Measurements from ENCODE around the gene TNFAIP1. TPM values are rescaled to one million over a fixed set of nuclear protein-coding genes. Genes with fewer than 3 reads are reported as not detected.
"Not testable (repeated sequence)": the region's sequence is repeated elsewhere in the genome, so short reads cannot be mapped to it uniquely, and the experiment has no call there.

Gene TNFAIP1
- total and polyA plus RNA-seq, 2 of the 4 experiments (the other 2 are of a cell fraction) = 49.1 to 62.9 TPM

DNA sequence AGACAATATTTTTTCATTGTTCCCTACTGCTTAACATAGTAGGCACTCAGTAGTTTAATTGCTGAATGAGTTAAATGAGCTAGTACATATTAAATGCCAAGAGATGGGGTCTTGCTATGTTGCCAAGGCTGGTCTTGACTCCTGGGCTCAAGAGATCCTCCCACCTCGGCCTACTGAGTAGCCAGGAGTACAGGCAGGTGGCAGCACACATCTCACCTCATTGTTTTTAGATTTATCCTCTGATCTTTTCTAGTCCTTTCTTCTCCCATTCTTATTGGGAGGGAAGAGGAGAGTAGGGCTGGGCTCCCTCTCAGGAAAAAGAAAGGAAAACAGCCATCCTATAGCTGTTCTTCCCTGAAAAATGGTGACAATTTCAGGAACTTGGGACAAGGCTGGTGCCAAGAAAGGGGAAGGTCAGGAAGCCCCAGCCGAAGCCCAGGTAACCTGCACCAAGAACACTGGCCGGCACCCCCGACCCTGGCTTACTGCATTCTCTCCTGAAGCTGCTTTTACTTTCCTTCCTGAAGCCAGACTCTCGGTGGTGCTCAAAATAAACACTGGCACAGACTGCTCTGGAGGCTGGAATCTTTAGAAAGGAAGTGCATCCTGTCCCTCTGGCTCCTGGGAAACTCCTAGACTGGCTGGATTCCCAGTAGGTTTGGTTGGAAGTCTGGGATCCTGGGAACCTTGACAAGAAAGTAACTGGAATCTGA is 2.7 kb downstream of the TNFAIP1 start (continued):
- TF ChIP-seq NFE2L2 (IDR thresholded peaks at IDR 0.05; ENCODE audit: low read depth, low read length) (no peak), MAFK (IDR thresholded peaks at IDR 0.05; ENCODE audit: low read depth, low read length) (no peak)

DNA sequence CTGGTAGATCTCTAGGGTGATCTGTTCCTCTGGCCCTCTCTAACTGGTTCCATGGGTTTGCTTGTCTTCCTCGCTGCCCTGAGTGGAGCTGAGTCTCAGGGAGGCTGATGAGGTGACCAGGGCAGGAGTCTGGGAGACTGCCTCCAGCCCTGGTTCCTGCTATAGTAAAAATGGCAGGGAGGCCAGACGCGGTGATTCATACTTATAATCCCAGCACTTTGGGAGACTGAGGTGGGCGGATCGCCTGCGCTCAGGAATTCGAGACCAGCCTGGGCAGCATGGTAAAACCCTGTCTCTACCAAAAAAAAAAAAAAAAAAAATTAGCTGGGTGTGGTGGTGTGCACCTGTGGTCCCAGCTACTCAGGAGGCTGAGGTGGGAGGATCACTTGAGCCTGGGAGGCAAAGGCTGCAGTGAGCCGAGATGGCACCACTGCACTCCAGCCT is 3.2 kb downstream of the TNFAIP1 start:
- Histone ChIP-seq H3K4ac (ENCODE audit: low read depth, low read length) (peak overlapping the region; percentile 81; the same call in 1 of the 2 replicates), H3K36me3 (ENCODE audit: control insufficient read depth, insufficient read depth, low read length) (peaks cover 42% of the 10 kb centered on the region), H2BK5ac (ENCODE audit: low read depth, low read length, poor library complexity, severe bottlenecking) (peak overlapping the region; percentile 57), H3K79me1 (ENCODE audit: low read depth in 1 of 2, low read length in 2 of 2) (peaks cover 37 to 91% of the 10 kb centered on the region in 2 experiments), H4K20me1 (ENCODE audit: insufficient read depth, low read length) (peaks cover 45% of the 10 kb centered on the region; the same call in 1 of the 2 replicates), H2AK5ac (ENCODE audit: low read depth, low read length) (peak overlapping the region; percentile 59), H3K9me1 (ENCODE audit: insufficient read depth, low read length) (peaks cover 16% of the 10 kb centered on the region), H4K91ac (ENCODE audit: insufficient read depth, low read depth, low read length) (peak overlapping the region; percentile 63; the same call in 1 of the 2 replicates), H3K4me1 (ENCODE audit: control insufficient read depth, insufficient read depth, low read length) (peaks cover 13% of the 10 kb centered on the region), H4K8ac (ENCODE audit: low read depth in 2 of 2, low read length in 2 of 2) (peak overlapping the region in 1 of 2 experiments; percentile 35; a peak in 1 of 4 replicates)
- H3K56ac ChIP-seq (ENCODE audit: extremely low read depth, insufficient read depth, low read length); H3K4me3 ChIP-seq (ENCODE audit: insufficient read depth, low read depth, low read length); H3K4me2 ChIP-seq (ENCODE audit: low read depth, low read length); H3K27ac ChIP-seq (ENCODE audit: insufficient read depth, low read length); H2AK9ac ChIP-seq (replicated peaks; ENCODE audit: low read depth, low read length, poor library complexity); H2BK15ac ChIP-seq (ENCODE audit: low read depth, low read length); H3K23ac ChIP-seq (ENCODE audit: low read depth, low read length); dilution Hi-C loops (cut with HindIII; ENCODE audit: low sequenced_read_pairs, unreplicated experiment); H3K14ac ChIP-seq (replicated peaks; ENCODE audit: low read depth, low read length); H4K5ac ChIP-seq (ENCODE audit: low read depth, low read length); DNase-seq; CTCF ChIA-PET; H3K18ac ChIP-seq (ENCODE audit: low read depth, low read length); H3K9me3 ChIP-seq (ENCODE audit: control insufficient read depth, insufficient read depth, low read length); H3K9ac ChIP-seq (ENCODE audit: low read depth, low read length); H3K27me3 ChIP-seq (ENCODE audit: control insufficient read depth, insufficient read depth, low read length); ATAC-seq (ENCODE audit: low read depth); H2BK20ac ChIP-seq (ENCODE audit: low read depth, low read length); POLR2A ChIA-PET (ENCODE audit: unreplicated experiment); H2BK120ac ChIP-seq (ENCODE audit: low read depth, low read length); BruUV-seq (replicated peaks); H2AFZ ChIP-seq (replicated peaks; ENCODE audit: low read length, poor library complexity): not testable (repeated sequence)
- intact Hi-C loops (cut with micrococcal nuclease) = loop anchor here (5.0 to 10.0 kb wide), 3 partner anchors 106 to 446 kb away; partner anchors contain the start of genes LYRM9 and NLK
- 86% methylated on average over 1 of the region's 8 CpGs; no CpG with 5 or more reads in 1 of the 2 experiments for WGBS, 2 experiments (ENCODE audit: extremely low coverage in 2 of 2, insufficient read length in 1 of 2)
- in situ Hi-C loops (cut with MboI; ENCODE audit: low sequenced_read_pairs) = loop anchor here (25.0 kb wide), 1 partner anchor 801 kb away; no protein-coding TSS in a partner anchor

Measured in IMR-90 (cell line).